Cardiac muscle cell (in vitro differentiated cells and primary cell): ENCODE results near the gene SLC35G6. TPM values are rescaled to one million over a fixed set of nuclear protein-coding genes. Genes with fewer than 3 reads are reported as not detected.
A peak's percentile ranks its signal among the peaks of the same experiment; 100 is the strongest.

Experiments
- DNase-seq, 2 donors: peaks; one replicate each; pipeline versions ENCODE4 v3.0.0 to v3.0.0-alpha.2; 2010 to 2017; ENCODE audit warnings: low read depth in 1 of 2, low spot score in 1 of 2
- H3K27ac ChIP-seq: fragments of 200-600 bp; sonication (generic); 2 replicates; pipeline ENCODE4 v1.5.1; 2016
- H3K27me3 ChIP-seq: fragments of 200-600 bp; sonication (generic); 2 replicates; pipeline ENCODE4 v1.6.0; 2016; ENCODE audit warnings: control low read depth
- H3K36me3 ChIP-seq: fragments of 200-600 bp; sonication (generic); 2 replicates; pipeline ENCODE4 v1.5.1; 2016; ENCODE audit warnings: control low read depth
- H3K4me1 ChIP-seq: fragments of 200-600 bp; sonication (generic); 2 replicates; pipeline ENCODE4 v1.8.1; 2017; ENCODE audit warnings: low read depth, mild to moderate bottlenecking, mixed run types
- H3K4me3 ChIP-seq: fragments of 200-600 bp; sonication (generic); 2 replicates; pipeline ENCODE4 v1.5.1; 2016; ENCODE audit warnings: mild to moderate bottlenecking
- H3K9me3 ChIP-seq: fragments of 200-600 bp; sonication (generic); 2 replicates; pipeline ENCODE4 v1.5.1; 2017; ENCODE audit warnings: low read depth, mild to moderate bottlenecking, control low read depth
- polyA plus RNA-seq: library from polyadenylated mRNA; unstranded; fragments of >200 nt; fragmentation: Nextera tagmentation; extraction: Ambion mirVana; gene quantifications from 2 replicates; pipeline ENCODE4 v1.2.1, GENCODE V29; 2016
- total RNA-seq: library from RNA; depleted of rRNA; stranded (reverse); fragments of >200 nt; gene quantifications from 2 replicates; pipeline ENCODE4 v1.2.3, GENCODE V29; 2016
- TF ChIP-seq, protein P1 (sequence below): IDR thresholded peaks from 2 replicates; pipeline ENCODE4 v1.5.1; 2012; ENCODE audit warnings: low read depth, mild to moderate bottlenecking, low read length

The SLC35G6 gene
- total and polyA plus RNA-seq, 2 experiments from 2014 or later, result 1.9 TPM; not detected in 1

- Histone ChIP-seq H3K4me3 (peak overlapping the region; percentile 64), H3K36me3 (no peaks in the 10 kb centered on the region), H3K9me3 (no peaks in the 10 kb centered on the region), H3K27me3 (no peaks in the 10 kb centered on the region), H3K4me1 (peaks cover 20% of the 10 kb centered on the region), H3K27ac (peak overlapping the region; percentile 24)
- TF ChIP-seq, protein P1, sequence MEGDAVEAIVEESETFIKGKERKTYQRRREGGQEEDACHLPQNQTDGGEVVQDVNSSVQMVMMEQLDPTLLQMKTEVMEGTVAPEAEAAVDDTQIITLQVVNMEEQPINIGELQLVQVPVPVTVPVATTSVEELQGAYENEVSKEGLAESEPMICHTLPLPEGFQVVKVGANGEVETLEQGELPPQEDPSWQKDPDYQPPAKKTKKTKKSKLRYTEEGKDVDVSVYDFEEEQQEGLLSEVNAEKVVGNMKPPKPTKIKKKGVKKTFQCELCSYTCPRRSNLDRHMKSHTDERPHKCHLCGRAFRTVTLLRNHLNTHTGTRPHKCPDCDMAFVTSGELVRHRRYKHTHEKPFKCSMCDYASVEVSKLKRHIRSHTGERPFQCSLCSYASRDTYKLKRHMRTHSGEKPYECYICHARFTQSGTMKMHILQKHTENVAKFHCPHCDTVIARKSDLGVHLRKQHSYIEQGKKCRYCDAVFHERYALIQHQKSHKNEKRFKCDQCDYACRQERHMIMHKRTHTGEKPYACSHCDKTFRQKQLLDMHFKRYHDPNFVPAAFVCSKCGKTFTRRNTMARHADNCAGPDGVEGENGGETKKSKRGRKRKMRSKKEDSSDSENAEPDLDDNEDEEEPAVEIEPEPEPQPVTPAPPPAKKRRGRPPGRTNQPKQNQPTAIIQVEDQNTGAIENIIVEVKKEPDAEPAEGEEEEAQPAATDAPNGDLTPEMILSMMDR, result no peak
- peak; percentile 17 to 84 for DNase-seq
Observed at GRCh38 chr17:7437950-7438614, 43.2 kb upstream of the SLC35G6 start.

- H3K4me3 ChIP-seq, result peak overlapping the region; percentile 64
- no peaks in the 10 kb centered on the region for H3K9me3 ChIP-seq
- no peaks in the 10 kb centered on the region for H3K36me3 ChIP-seq
- no peak overlapping the region for H3K27ac ChIP-seq
- H3K4me1 ChIP-seq, result peaks cover 20% of the 10 kb centered on the region
- TF ChIP-seq, protein P1, result no peak
- no peak for DNase-seq
- H3K27me3 ChIP-seq, result no peaks in the 10 kb centered on the region
Observed at GRCh38 chr17:7438656-7439460, 42.4 kb upstream of the SLC35G6 start.

DNA sequence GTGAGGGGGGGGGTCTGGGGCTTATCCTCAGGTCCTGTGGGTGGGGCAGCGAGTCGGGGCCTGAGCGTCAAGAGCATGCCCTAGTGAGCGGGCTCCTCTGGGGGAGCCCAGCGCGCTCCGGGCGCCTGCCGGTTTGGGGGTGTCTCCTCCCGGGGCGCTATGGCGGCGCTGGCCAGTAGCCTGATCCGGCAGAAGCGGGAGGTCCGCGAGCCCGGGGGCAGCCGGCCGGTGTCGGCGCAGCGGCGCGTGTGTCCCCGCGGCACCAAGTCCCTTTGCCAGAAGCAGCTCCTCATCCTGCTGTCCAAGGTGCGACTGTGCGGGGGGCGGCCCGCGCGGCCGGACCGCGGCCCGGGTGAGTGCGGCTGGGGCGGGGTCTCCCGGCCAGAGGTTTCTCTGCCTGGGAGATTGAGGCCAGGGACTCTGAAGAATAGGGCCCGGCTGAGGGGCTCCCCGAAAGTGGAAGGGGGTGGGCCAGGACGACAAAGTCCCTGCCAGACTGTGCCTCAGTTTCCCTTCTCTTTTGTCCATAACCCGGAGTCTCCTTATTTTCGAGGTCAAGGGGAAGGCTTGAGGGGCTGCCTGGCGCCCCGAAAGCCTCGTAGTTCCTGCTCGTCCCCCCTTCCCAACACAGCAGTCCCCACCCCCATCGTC is 41.7 kb upstream of the SLC35G6 start, which contains the start of gene FGF11:
Gene FGF11, plus strand, starts transcription at position 51 of the 651 bp plus-strand sequence. Its CDS starts 109 bp downstream, at position 160.
- no peaks in the 10 kb centered on the region for H3K36me3 ChIP-seq
- peak in 1 of 2 donors; percentile 47 for DNase-seq
- peak within 1 kb of the TSS; percentile 64 for H3K4me3 ChIP-seq
- H3K27me3 ChIP-seq, result no peaks in the 10 kb centered on the region
- TF ChIP-seq, protein P1, result no peak
- H3K4me1 ChIP-seq, result peaks cover 24% of the 10 kb centered on the region
- H3K9me3 ChIP-seq, result no peaks in the 10 kb centered on the region
- H3K27ac ChIP-seq, result peak within 1 kb of the TSS; percentile 95

- peak overlapping the region; percentile 95 for H3K27ac ChIP-seq
- peak in 1 of 2 donors; percentile 76 for DNase-seq
Observed at GRCh38 chr17:7440113-7440833, 41.0 kb upstream of the SLC35G6 start.

More at GRCh38 chr17:7440113-7440833, 41.0 kb upstream of the SLC35G6 start:
- Histone ChIP-seq H3K9me3 (no peaks in the 10 kb centered on the region), H3K27me3 (no peaks in the 10 kb centered on the region), H3K4me3 (peak overlapping the region; percentile 64), H3K36me3 (no peaks in the 10 kb centered on the region), H3K4me1 (peaks cover 26% of the 10 kb centered on the region)
- TF ChIP-seq, protein P1, result no peak
